Ovary (tissue), 3 donors: Measurements from ENCODE around the gene TBP.

Source experiments
- CTCF ChIP-seq, 3 donors: fragments of 450-650 bp in 2 of 3; fragments of 200-600 bp in 1 of 3; IDR thresholded peaks; one replicate each; pipeline versions ENCODE4 v1.5.1 to v1.8.0; 2016 to 2022; ENCODE audit warnings: antibody characterized with exemption in 3 of 3, mild to moderate bottlenecking in 1 of 3
- EP300 ChIP-seq: sonication (generic); formaldehyde crosslinking; IDR thresholded peaks from one replicate; pipeline ENCODE4 v1.6.1; 2017; ENCODE audit warnings: antibody characterized with exemption
- POLR2A ChIP-seq: fragments of 450-650 bp; IDR thresholded peaks from one replicate; pipeline ENCODE4 v1.6.1; 2017; ENCODE audit warnings: antibody characterized with exemption, mild to moderate bottlenecking, moderate library complexity
- donor health status: DM: no; HTN: no; CAD: no.

GRCh38 chr6:170554013-170554795 lies at the start of gene TBP:
- TF ChIP-seq CTCF (IDR thresholded peaks at IDR 0.05) (no peak), POLR2A (peak; percentile 61), EP300 (no peak)
